Small intestine (tissue), 7 donors: ENCODE measurements around the gene CYP2B6. TPM values are rescaled to one million over a fixed set of nuclear protein-coding genes. Genes with fewer than 3 reads are reported as not detected.
"Not testable (repeated sequence)": the region's sequence is repeated elsewhere in the genome, so short reads cannot be mapped to it uniquely, and the experiment has no call there.

Experiments
- DNase-seq, 2 donors: peaks; one replicate each; pipeline versions ENCODE4 v3.0.0 to v3.0.0-alpha.2; 2013
- FAIRE-seq: peaks from 2 replicates; lab custom pipeline; 2012; peaks lifted over from hg19 to GRCh38; lab: Jason Lieb, UNC
- H3K27ac ChIP-seq, 3 donors: one replicate each; pipeline ENCODE4 v1.5.1; 2013; ENCODE audit warnings: low read length in 2 of 3, mild to moderate bottlenecking in 2 of 3, control low read depth in 1 of 3, inconsistent platforms in 1 of 3, low read depth in 1 of 3, moderate library complexity in 1 of 3
- H3K27me3 ChIP-seq, 3 donors: one replicate each; pipeline ENCODE4 v1.6.1; 2013; ENCODE audit warnings: low read length in 3 of 3, inconsistent platforms in 1 of 3; ENCODE audit not compliant: control insufficient read depth in 3 of 3, insufficient read depth in 3 of 3
- H3K36me3 ChIP-seq, 3 donors: one replicate each; pipeline ENCODE4 v1.6.1; 2013; ENCODE audit warnings: low read length in 3 of 3, inconsistent platforms in 1 of 3, low read depth in 1 of 3, mild to moderate bottlenecking in 1 of 3, moderate library complexity in 1 of 3; ENCODE audit not compliant: control insufficient read depth in 3 of 3, insufficient read depth in 2 of 3
- H3K4me1 ChIP-seq, 3 donors: one replicate each; pipeline ENCODE4 v1.6.1; 2013; ENCODE audit warnings: low read length in 2 of 3, inconsistent platforms in 1 of 3, low read depth in 1 of 3, mild to moderate bottlenecking in 1 of 3, moderate library complexity in 1 of 3; ENCODE audit not compliant: control insufficient read depth in 3 of 3, insufficient read depth in 2 of 3
- H3K4me3 ChIP-seq, 3 donors: one replicate each; pipeline ENCODE4 v1.5.1; 2013; ENCODE audit warnings: low read length in 3 of 3, control low read depth in 1 of 3, inconsistent platforms in 1 of 3, low read depth in 1 of 3, mild to moderate bottlenecking in 1 of 3, moderate library complexity in 1 of 3
- H3K9me3 ChIP-seq, 2 donors: one replicate each; pipeline ENCODE4 v1.6.1; 2013; ENCODE audit warnings: low read depth in 1 of 2, low read length in 1 of 2; ENCODE audit not compliant: control insufficient read depth in 2 of 2, insufficient read depth in 1 of 2
- WGBS, 3 donors: extraction: QIAGEN DNeasy Blood & Tissue Kit; methylation state at CpG; one replicate each; pipeline ENCODE4 v1.1.7; 2013; 5-methylcytosine and 5-hydroxymethylcytosine counted together
- polyA plus RNA-seq, 4 donors: library from polyadenylated mRNA; stranded (reverse) in 3 of 4; unstranded in 1 of 4; fragments of 200-250 nt in 3 of 4; fragments of 120-200 nt in 1 of 4; gene quantifications; one replicate each; pipeline versions ENCODE4 v1.2.1 to v1.2.3, GENCODE V29; 2013
- donor health status: healthy with polysubstance abuse.
- donor health status: control.
- donor health status: control.
- donor health status: Bipolar disorder and iron deficiency.
- donor health status: healthy.

Gene CYP2B6
- polyA plus RNA-seq, 4 donors: 3.8 to 9.7 (median 6.5) TPM

GRCh38 chr19:40989453-40989852 is 1.6 kb upstream of the CYP2B6 start:
- whole genome bisulfite sequencing, 3 donors: 77 to 88% (median 84%) methylated on average over 7 of the region's 7 CpGs
- no peak overlapping the region for H3K4me3 ChIP-seq
- no peak overlapping the region for H3K27ac ChIP-seq
- FAIRE-seq: no peak
- DNase-seq: no peak
- H3K4me1 ChIP-seq: peaks cover 0 to 12% (median 0%) of the 10 kb centered on the region in 3 donors
- no peaks in the 10 kb centered on the region for H3K27me3 ChIP-seq
- no peaks in the 10 kb centered on the region for H3K36me3 ChIP-seq
- peaks cover 0 to 3% of the 10 kb centered on the region in 2 donors for H3K9me3 ChIP-seq

- DNase-seq: no peak
- no peaks in the 10 kb centered on the region for H3K27me3 ChIP-seq
- peaks cover 0 to 24% (median 0%) of the 10 kb centered on the region in 3 donors for H3K4me1 ChIP-seq
- no peak for FAIRE-seq
- no peak overlapping the region for H3K27ac ChIP-seq
- no peaks in the 10 kb centered on the region for H3K36me3 ChIP-seq
- H3K9me3 ChIP-seq: no peaks in the 10 kb centered on the region
- 65 to 81% (median 79%) methylated on average over 2 of the region's 2 CpGs for WGBS, 3 donors
- no peak overlapping the region for H3K4me3 ChIP-seq
Measured at GRCh38 chr19:40995355-40995754, 4.3 kb downstream of the CYP2B6 start.

GRCh38 chr19:40999018-40999417 is 7.9 kb downstream of the CYP2B6 start:
- H3K9me3 ChIP-seq, H3K27me3 ChIP-seq, DNase-seq, H3K27ac ChIP-seq, H3K4me3 ChIP-seq, H3K36me3 ChIP-seq, FAIRE-seq: not testable (repeated sequence)
- peaks cover 0 to 30% (median 0%) of the 10 kb centered on the region in 3 donors for H3K4me1 ChIP-seq
- WGBS, 3 donors: 90 to 100% (median 92%) methylated on average over 1 of the region's 2 CpGs

GRCh38 chr19:41000310-41000737 is 9.2 kb downstream of the CYP2B6 start:
- Histone ChIP-seq H3K9me3 (peaks cover 0 to 9% of the 10 kb centered on the region in 2 donors), H3K36me3 (no peaks in the 10 kb centered on the region), H3K4me1 (peaks cover 0 to 40% (median 0%) of the 10 kb centered on the region in 3 donors), H3K27me3 (no peaks in the 10 kb centered on the region), H3K4me3 (no peak overlapping the region), H3K27ac (peak overlapping the region in 2 of 3 donors; percentile 60 to 62)
- WGBS, 3 donors: 27 to 63% (median 45%) methylated on average over 3 of the region's 3 CpGs
- FAIRE-seq (no peak), DNase-seq (peak; percentile 60 to 88)

GRCh38 chr19:41001243-41001971 is 10.3 kb downstream of the CYP2B6 start:
- peaks cover 0 to 9% of the 10 kb centered on the region in 2 donors for H3K9me3 ChIP-seq
- H3K4me1 ChIP-seq: peaks cover 0 to 38% (median 0%) of the 10 kb centered on the region in 3 donors
- 75 to 84% (median 76%) methylated on average over 9 of the region's 9 CpGs for WGBS, 3 donors
- peak overlapping the region in 1 of 3 donors; percentile 62 for H3K27ac ChIP-seq
- no peaks in the 10 kb centered on the region for H3K36me3 ChIP-seq
- DNase-seq (no peak), FAIRE-seq (no peak)
- H3K27me3 ChIP-seq: no peaks in the 10 kb centered on the region
- H3K4me3 ChIP-seq: no peak overlapping the region

GRCh38 chr19:41003656-41004055 is 12.6 kb downstream of the CYP2B6 start:
- not testable (repeated sequence) for FAIRE-seq, H3K9me3 ChIP-seq, H3K36me3 ChIP-seq, H3K27me3 ChIP-seq
- Histone ChIP-seq H3K27ac (peak overlapping the region in 1 of 3 donors; percentile 79), H3K4me3 (peak overlapping the region in 1 of 3 donors; percentile 9), H3K4me1 (peaks cover 0 to 38% (median 0%) of the 10 kb centered on the region in 3 donors)
- peak; percentile 40 to 88 for DNase-seq
- WGBS, 3 donors: 36 to 50% (median 39%) methylated on average over 5 to 7 of the region's 8 CpGs

GRCh38 chr19:41009700-41010235 is 18.7 kb downstream of the CYP2B6 start:
- H3K9me3 ChIP-seq: peaks cover 0 to under 1% of the 10 kb centered on the region in 2 donors

GRCh38 chr19:41013359-41013758 is 22.3 kb downstream of the CYP2B6 start:
- Histone ChIP-seq H3K36me3 (peaks cover 0 to 4% (median 0%) of the 10 kb centered on the region in 3 donors), H3K4me1 (peaks cover 0 to 2% (median 0%) of the 10 kb centered on the region in 3 donors), H3K27ac (no peak overlapping the region), H3K27me3 (peaks cover 0 to 3% (median 0%) of the 10 kb centered on the region in 3 donors), H3K9me3 (no peaks in the 10 kb centered on the region), H3K4me3 (no peak overlapping the region)
- no peak for FAIRE-seq
- peak in 1 of 2 donors; percentile 85 for DNase-seq
- 34 to 51% (median 46%) methylated on average over 3 of the region's 3 CpGs for WGBS, 3 donors

More at GRCh38 chr19:41009700-41010235, 18.7 kb downstream of the CYP2B6 start:
- H3K4me3 ChIP-seq: no peak overlapping the region
- FAIRE-seq (no peak), DNase-seq (no peak)
- peaks cover 0 to 3% (median 0%) of the 10 kb centered on the region in 3 donors for H3K27me3 ChIP-seq
- peaks cover 0 to 7% (median 2%) of the 10 kb centered on the region in 3 donors for H3K4me1 ChIP-seq
- peaks cover 0 to 8% (median 0%) of the 10 kb centered on the region in 3 donors for H3K36me3 ChIP-seq
- 74 to 90% (median 84%) methylated on average over 10 to 11 of the region's 11 CpGs for WGBS, 3 donors
- no peak overlapping the region for H3K27ac ChIP-seq
